HK-2 (cell line): ENCODE data around the gene PRELP.

Experiments used
- DNase-seq: peaks from one replicate; pipeline ENCODE4 v3.0.0-alpha.2; 2018; ENCODE audit not compliant: unreplicated experiment

PRELP gene

DNA sequence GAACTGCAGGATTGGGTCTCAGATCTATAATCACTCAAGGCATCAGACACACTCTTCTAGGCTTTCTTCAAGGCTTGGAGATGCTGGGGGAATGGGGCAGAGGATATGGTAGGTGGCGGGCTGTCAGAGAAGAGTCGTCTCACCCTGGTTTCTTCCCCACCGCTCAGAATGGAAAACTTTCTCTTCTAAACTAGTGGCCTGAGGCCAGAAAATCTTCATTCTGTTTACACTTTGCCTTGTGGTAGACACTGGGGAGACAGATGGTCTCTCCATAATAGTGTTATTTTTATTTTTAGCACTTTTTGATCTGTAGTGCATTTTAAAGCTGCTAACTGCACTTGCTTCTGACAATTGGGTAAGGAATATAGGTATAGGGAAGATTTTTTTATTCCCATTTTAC is 2.6 kb downstream of the PRELP start:
- DNase-seq: no peak

DNA sequence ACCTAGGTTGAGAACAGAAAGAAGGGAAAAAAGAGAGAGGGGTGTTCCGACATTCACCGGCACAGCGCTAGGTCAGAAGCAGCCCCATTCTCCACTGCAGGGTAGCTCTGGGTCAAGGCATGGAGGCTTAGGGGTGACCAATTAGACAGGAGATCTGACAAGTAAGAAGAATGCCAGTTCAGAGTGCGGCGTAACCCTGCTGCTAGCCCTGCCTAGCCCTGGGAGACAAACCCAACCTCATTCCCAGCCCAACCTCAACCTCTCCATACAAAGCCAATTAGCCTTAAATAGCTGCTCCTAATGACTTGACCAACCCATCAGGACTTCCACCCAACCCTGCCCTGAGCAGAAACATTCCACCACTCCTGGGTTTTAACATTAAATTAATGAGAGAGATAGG is 3.4 kb downstream of the PRELP start:
- no peak for DNase-seq

DNA sequence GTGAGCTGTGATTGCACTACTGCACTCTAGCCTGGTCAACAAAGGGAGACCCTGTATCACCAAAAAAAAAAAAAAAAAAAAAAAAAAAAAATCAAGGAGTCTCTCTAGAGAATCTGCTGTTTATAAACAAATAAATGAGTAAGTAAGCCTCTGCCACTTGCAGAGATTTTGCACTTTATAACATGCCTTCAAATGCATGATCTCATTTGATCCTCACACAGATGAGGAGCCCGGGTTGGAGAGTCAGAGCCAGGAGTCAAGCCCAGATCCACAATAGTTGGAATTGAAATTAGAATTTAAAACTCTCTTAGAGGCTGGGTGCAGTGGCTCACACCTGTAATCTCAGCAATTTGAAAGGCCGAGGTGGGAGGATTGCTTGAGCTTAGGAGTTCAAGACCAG is 4.0 kb downstream of the PRELP start:
- DNase-seq: no peak

DNA sequence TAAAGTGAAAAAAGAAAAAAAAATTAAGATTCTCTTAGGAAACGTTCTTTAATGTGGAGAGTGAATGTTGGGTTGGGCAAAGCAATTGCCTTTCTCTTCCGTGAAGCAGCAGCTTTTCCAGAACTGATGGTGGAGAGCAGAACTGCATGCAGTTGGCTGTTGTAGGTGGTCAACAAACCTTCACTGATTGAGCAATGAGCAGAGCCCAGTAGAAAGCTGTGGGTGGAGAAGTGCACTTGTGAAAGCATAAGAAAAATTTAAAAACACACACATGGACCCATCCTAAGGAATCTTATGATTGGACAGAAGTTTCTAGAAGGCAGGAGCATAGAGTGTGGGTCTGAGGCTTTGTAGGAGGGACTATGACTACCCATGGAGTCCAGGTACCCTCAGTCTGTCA is 4.5 kb downstream of the PRELP start:
- DNase-seq: no peak

DNA sequence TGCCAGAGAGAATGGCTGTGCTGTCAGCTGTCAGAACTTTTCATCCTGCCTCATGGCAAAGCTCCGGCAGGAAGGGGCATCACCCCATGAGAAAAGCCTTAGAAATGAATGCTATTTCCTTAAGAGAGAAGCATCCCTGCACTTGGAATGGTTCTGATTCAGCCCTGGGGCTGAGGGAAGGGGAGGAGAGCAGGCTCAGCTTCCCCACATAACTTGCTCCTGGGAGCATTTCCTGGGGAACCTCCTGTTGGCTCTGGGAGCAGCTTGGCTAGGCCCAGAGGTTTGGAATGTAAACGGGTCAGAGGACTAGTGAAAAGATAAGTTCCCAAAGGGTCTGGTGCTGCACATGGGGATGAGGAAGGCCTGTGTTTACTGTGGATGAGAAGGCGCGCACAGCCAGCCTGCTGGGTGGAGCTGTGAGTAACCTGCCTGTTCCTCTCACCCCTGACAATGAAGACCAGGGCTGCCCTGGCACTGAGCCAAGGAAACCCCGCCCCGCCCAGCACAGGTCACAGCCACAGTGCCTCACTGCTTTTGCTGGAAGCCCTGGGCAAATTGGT is 5.0 kb downstream of the PRELP start:
- peak; percentile 57 for DNase-seq

DNA sequence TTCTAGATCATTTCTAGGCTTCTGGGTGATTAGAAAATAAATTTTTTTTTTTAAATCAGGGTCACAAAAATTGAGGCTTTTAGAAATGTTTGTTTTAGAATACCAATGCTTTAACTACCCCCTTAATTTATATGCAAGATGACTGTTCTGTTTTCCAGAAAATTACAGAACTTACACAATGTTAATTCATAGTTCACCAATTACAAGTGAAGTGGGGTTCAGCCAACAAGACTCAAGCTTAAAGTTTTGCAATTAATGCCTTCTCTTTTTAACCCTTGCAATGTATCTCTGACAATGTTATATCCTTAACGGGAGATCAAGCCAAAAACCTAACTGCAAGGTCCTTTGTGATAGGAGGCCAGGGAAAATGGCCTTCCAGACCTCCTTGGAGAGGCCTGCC is 5.6 kb downstream of the PRELP start:
- DNase-seq: no peak

DNA sequence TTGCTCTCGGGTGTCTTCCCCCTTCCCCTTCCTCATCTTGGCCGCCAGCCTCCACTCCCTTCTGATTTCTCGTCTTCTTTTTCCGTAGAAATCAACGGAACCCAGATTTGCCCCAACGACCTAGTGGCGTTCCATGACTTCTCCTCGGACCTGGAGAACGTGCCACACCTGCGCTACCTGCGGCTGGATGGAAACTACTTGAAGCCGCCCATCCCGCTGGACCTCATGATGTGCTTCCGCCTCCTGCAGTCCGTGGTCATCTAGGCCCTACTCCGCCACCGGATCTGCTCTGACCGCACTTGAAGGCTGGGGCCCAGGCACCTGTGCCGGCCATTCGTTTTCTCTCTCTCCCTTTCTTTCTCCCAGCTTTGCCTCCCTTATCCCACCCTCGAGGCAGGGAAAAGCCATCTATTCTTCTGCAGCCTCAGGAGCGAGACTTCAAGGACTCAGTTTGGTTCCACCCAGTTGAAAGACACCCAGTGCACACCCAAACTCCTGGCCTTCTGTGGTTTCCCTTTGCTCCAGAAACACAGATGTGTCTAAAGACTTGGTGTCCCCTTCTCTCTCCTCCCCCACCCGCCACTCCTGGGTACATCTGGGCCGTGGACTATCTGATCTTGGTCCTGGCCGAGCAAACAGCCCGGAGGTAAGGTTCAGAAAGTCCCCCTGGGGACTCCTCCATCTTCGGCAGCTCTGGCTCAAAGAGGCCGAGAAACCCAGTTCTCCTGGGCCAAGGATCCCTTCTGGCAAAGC is 11.2 kb downstream of the PRELP start:
- DNase-seq: no peak

DNA sequence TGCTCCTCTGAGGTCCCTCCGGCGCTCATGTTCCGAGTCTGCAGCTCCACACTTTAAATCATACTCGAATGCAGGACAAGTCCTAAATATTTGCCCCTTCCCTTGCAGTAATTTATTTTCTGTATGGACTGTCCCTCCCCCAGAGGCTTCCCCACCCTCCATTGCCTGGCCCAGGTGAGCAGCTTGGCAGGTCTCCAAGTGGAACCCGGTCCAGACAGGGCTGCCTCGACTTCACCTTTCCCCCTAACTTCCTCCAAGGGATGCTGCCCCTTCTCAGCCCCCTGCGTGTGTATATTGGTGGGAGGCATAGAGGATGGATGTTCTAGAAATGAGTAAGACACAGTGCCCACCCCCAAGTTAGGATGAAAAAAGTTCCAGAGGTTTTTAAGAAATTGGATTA is 12.9 kb downstream of the PRELP start:
- DNase-seq: no peak

DNA sequence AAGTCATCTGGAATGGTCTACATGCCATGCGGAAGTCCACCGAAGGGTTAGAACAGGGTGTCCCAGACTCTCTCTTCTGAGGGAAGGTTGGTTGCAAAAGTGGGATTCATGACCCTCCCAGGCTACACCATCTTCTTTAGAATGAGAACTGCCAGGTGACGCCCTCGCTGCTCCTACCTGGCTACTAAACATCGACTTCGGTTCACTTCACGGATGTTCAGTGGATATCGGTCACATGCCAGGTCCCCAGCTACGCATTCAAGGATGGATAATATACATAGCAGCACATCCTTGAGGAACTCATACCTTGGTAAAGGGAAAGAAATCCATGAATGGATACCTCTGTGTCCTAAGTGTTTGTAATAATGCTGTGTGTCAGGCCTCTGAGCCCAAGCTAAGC is 15.0 kb downstream of the PRELP start:
- no peak for DNase-seq

DNA sequence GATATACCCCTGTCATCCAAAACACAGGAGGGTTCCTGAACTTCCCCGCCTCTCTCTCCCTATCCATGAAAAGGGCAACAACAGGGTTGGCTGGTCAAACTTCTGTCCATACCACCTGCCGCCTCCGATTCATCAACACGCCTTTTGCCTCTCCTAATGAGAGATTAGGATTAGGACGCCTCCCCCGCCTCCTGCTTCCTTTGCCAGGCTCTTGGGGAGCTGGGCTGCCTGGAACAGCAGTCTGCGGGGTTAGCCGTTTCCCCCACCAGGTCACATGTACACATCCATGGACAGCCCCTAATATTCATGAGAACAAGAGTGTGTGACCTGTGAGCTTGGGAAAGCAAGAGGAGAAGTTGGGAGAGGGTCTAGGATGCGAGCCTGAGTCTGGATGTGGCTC is 16.1 kb downstream of the PRELP start:
- no peak for DNase-seq

DNA sequence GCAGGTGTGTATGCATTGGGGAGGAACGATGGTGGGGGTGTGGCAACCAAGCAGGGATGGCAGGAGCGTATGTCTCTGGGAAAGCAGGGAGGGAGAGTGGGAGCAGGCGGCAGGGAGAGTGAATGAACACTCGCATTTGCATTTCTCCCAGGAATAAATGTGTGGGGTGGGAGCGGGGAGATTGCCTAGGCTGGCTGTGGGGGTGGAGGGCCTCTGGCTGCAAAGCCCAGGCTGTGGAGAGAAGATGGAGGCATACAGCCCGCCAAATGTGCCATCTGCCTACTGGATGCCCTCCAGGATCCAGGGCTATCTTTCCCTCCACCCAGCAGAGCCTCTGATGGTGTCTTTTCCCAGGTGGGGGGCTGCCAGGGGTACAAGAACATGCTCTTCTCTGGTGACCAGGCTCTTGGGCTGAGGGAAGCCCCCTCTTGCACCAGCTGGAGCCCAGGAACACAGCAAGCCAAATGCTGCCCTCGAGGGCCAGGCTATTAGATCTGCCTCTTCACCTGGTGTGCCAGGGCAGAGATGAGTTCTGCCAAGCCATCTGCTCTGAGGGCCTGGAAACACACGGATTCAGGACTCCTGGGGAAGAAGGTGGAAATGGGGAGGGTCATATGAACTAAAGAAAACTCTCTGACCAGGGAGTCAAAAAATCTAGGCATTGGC is 16.6 kb downstream of the PRELP start:
- DNase-seq: no peak

DNA sequence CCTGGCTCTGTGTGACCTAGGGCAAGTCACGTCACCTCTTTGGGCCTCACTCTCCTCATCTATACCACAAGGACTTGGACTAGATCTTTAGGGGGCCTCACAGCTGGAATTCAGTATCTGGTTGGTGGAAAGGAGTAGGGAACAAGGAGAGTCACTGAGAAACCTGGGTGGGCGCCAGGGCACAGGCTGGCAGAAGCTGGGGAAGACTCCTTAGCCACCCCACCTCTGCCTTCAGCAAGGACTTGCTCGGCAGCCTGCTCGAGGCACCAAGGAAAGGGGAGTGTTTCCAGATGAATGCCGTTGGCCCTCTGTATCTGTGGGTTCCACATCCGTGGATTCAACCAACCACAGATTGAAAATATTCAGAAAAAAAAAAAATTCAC is 17.1 kb downstream of the PRELP start:
- DNase-seq: no peak

DNA sequence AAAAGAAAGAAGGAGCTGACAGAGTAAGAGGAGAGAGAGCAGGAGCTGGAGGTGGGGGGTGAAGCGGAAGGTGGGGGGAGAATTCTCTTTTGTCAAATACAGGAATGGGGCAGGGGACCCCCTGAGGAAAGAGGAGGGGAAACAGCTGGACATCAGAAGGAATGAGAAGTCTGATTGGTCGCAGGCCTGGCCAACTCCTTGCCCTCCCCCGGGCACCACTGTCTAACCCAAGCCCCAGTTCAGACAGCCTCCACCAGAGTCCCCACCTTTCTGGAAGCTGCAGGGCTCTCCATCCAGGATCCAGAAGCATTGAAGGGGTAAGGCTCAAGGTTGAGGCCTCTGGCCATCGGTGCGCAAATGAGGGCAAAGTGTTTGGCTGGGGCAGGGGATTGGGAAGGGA is 18.3 kb downstream of the PRELP start, which contains the start of gene OPTC:
TSS of gene OPTC (plus strand) at position 253 of the 400 bp plus-strand sequence. CDS start 1,853 bp downstream, outside the sequence.
- no peak for DNase-seq

DNA sequence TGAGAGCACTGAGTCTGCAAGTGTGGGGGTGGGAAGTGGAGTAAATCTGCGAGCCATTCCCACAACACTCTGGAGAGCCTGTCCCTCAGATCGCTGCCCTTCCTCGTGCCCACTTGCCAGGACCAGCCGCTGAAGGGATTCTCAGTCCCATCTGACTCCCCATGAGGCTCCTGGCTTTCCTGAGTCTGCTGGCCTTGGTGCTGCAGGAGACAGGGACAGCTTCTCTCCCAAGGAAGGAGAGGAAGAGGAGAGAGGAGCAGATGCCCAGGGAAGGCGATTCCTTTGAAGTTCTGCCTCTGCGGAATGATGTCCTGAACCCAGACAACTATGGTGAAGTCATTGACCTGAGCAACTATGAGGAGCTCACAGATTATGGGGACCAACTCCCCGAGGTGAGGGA is 20.2 kb downstream of the PRELP start:
- no peak for DNase-seq

DNA sequence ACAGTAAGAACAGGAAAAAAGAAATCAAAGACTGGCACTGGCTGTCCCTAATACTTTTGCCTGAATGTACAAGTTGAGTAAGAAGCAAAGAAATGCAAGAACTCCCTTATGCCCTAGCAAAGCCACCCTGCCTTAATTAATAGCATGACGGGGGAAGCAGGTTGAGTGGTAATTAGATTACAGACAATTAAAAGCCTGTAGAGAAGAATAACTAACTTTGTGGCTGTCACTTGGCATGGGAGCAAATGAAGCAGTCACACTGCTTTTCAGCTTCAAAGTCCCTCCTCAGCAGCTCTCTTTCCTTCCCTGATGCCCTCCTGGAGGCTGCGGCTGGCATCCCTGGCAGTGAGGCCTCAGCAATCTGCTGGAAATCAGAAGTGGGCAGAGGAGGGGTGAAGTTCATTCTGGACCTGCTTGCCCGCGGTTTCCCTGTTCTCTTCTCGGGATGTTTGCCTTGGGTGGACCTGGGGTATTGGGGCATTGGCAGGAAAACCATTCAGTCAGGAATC is 21.7 kb downstream of the PRELP start:
- no peak for DNase-seq

DNA sequence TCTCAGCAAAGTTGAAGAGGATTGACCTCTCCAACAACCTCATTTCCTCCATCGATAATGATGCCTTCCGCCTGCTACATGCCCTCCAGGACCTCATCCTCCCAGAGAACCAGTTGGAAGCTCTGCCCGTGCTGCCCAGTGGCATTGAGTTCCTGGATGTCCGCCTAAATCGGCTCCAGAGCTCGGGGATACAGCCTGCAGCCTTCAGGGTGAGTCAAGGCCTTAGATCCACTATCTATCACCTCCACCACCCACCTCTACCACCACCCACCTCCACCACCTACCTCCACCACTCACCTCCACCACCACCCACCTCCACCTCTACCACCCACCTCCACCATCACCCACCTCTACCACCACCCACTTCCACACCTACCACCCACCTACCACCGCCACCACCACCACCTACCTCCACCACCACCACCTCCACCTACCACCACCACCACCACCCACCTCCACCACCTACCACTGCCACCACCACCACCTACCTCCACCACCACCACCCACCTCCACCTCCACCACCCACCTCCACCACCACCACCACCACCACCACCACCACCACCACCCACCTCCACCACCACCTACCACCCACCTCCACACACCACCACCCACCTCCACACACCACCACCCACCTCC is 24.2 kb downstream of the PRELP start:
- no peak for DNase-seq

DNA sequence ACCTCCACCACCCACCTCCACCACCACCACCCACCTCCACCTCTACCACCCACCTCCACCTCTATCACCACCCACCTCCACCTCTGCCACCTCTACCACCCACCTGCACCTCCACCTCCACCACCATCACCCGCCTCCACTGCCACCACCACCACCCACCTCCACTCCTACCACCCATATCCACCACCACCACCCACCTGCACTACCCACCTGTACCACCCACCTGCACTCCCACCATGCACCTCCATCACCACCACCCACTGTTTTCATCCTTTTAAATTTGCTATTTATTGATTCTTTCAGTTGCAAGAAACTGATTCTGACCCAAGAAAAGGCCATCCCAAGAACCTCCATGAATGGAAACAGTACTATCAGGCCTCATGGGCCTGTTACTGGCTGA is 24.7 kb downstream of the PRELP start:
- no peak for DNase-seq

DNA sequence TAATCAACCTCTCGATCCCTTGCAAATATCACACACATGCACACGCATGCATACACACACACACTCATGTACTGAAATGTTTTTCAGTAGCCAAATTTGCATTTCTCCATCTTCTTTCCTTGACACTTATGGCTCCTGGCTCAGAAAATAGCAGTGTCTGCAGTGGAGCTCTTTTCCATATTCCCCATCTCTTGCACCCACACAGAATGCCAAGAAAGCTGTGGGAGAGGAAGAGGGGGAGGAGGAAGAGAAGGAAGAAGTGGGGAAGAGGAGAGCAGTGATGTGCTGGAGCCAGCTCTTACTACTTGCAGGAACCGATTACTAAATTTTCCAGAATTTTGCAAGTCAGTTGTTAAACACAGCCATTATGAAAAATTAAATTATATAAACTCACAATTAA is 28.2 kb downstream of the PRELP start:
- DNase-seq: no peak

DNA sequence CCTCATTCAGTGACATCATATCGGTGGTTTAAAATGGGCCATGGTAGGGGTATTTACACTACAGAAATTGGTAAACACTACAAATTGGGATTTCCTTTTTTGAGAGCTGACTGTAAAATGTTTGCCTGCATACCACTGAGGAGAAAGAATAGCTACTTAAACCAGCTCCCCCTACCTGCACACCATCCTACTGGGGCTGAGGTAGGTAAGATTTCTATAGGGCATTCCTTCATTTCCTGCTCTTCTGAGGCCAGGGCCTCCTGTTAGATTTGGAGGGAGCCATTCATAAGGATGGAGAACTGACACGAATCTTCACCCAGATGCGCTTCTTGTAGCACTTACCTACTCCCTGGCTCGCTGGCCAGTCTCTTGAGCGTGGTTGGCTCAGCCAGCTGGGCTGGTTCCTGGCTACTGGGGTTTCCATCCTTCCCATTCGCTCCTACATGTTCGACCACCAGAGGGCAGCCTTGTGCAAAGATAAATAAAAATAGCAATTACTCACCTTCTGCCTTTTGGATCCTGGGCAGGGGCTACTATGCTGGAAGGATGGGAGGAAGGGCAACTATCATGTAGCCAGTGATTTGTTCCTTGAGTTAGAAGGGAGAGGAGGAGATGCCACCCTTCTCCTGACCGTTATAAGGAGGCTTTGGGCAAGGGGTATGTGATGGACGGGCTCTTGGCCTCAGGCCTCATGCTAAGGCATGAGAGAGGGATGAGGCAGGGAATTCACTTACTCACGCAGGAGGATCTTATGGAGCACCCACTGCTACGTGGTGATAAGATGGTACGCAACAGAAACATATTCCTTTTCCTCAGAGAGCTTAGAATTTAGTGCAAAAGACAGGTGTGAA is 29.0 kb downstream of the PRELP start:
- DNase-seq: peak; percentile 83

DNA sequence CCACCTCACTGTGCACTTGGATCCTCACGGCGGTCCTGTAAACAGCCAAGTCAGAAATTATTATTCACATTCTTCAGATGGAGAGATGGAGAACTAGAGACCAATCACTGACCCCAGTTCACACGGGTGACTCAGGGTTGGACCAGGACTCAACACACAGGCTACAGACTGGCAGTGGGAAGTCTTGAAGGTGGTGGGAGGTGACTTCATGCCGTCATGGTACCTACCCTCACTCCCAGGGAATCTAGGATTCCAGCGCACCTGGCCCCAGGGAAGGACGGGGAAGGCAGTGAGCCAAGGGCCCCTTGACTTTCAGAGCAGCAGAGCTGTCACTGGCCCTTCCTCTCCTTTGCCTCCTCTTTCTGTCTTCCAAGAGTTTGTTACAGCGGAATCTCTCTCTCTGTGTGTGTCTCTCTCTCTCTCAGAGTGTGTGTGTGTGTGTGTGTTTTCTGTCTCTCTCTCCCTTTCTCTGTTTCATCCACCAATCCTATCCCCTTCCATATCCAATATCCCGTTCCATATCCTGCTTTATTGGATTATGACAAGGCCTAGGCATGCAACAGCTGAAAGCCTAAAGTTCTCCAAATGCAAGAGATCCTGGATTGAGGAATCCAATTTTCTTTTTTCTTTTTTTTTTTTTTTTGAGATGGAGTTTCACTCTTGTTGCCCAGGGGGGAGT is 30.1 kb downstream of the PRELP start:
- DNase-seq: no peak
